HG03457 (cell line): ENCODE results near the gene CYP21A2.

Experiments
- ATAC-seq: cut with Tn5 transposase; IDR thresholded peaks from one replicate; pipeline ENCODE4 v1.9.1; 2021; ENCODE audit warnings: moderate number of reproducible peaks; ENCODE audit not compliant: unreplicated experiment

CYP21A2 gene

GRCh38 chr6:32081168-32081990, 43.2 kb downstream of the CYP21A2 start:
- no peak for ATAC-seq

- no peak for ATAC-seq
These were observed 44.3 kb downstream of the CYP21A2 start for GRCh38 chr6:32082478-32082877.

GRCh38 chr6:32082935-32083334, 44.7 kb downstream of the CYP21A2 start:
- ATAC-seq: no peak

GRCh38 chr6:32083812-32084768, 45.9 kb downstream of the CYP21A2 start:
- no peak for ATAC-seq

- no peak for ATAC-seq
These were observed 46.6 kb downstream of the CYP21A2 start for GRCh38 chr6:32084780-32085179.

- no peak for ATAC-seq
These were observed 47.7 kb downstream of the CYP21A2 start for GRCh38 chr6:32085759-32086459.

- no peak for ATAC-seq
These were observed 48.7 kb downstream of the CYP21A2 start for GRCh38 chr6:32086661-32087573.

GRCh38 chr6:32087574-32088486, 49.6 kb downstream of the CYP21A2 start:
- no peak for ATAC-seq

- ATAC-seq: no peak
These were observed 50.4 kb downstream of the CYP21A2 start for GRCh38 chr6:32088487-32089049.

- no peak for ATAC-seq
These were observed 51.0 kb downstream of the CYP21A2 start for GRCh38 chr6:32089082-32089828.
